Parathyroid adenoma (tissue), 2 donors: Measurements from ENCODE around the gene ITFG2.

Experiments used
- H2AFZ ChIP-seq: fragments of 300-600 bp; sonication (generic); one replicate; pipeline ENCODE4 v1.7.0; 2017; ENCODE audit warnings: antibody characterized with exemption, mild to moderate bottlenecking
- H3K27ac ChIP-seq: fragments of 300-600 bp; sonication (generic); one replicate; pipeline ENCODE4 v1.7.0; 2017
- H3K27me3 ChIP-seq: fragments of 300-600 bp; sonication (generic); one replicate; pipeline ENCODE4 v1.7.0; 2017; ENCODE audit warnings: low read length; ENCODE audit not compliant: control insufficient read depth, insufficient read depth
- H3K36me3 ChIP-seq: fragments of 300-600 bp; sonication (generic); one replicate; pipeline ENCODE4 v1.7.0; 2017; ENCODE audit warnings: low read length; ENCODE audit not compliant: control insufficient read depth, insufficient read depth
- H3K4me1 ChIP-seq: fragments of 300-600 bp; sonication (generic); one replicate; pipeline ENCODE4 v1.7.0; 2017; ENCODE audit warnings: control low read depth
- H3K4me2 ChIP-seq: fragments of 300-600 bp; sonication (generic); one replicate; pipeline ENCODE4 v1.7.0; 2017; ENCODE audit warnings: low read length
- H3K4me3 ChIP-seq: fragments of 300-600 bp; sonication (generic); one replicate; pipeline ENCODE4 v1.7.0; 2017; ENCODE audit warnings: low read depth, low read length
- H3K79me2 ChIP-seq: fragments of 300-600 bp; sonication (generic); one replicate; pipeline ENCODE4 v1.7.0; 2017; ENCODE audit warnings: control low read depth
- H3K9ac ChIP-seq: fragments of 300-600 bp; sonication (generic); one replicate; pipeline ENCODE4 v1.7.0; 2017; ENCODE audit warnings: mild to moderate bottlenecking
- H3K9me3 ChIP-seq: fragments of 300-600 bp; sonication (generic); one replicate; pipeline ENCODE4 v1.7.0; 2017; ENCODE audit warnings: low read length; ENCODE audit not compliant: control insufficient read depth
- TF ChIP-seq, protein P1 (sequence below): fragments of 300-600 bp; sonication (generic); IDR thresholded peaks from one replicate; pipeline ENCODE4 v1.7.0; 2017; ENCODE audit warnings: antibody characterized with exemption, mild to moderate bottlenecking
- donor health status: primary hyperparathyroidism.

ITFG2 gene

DNA sequence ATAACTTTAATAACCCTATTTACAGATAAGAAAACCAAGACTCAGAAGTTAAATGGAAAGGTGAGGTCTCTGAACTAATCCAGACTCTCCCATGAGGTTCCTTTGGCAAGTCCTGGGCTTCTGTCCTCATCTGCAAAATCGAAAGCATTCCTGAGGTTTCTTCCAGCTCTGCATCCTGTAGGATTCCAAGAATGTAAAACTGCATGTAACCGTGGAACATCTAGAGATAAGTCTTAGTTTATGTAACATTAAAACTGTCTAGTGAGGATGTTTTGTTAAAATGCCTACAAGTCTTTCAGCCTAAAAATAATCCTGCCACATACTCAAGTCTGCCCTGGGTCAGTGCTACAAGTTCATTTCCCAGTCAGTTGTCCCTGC lies 7.3 kb upstream of the ITFG2 start:
- Histone ChIP-seq H3K4me1 (peaks cover 10% of the 10 kb centered on the region), H3K79me2 (no peaks in the 10 kb centered on the region), H3K27ac (no peak overlapping the region), H3K27me3 (no peaks in the 10 kb centered on the region), H2AFZ (no peak overlapping the region), H3K4me3 (no peak overlapping the region), H3K4me2 (no peak overlapping the region), H3K36me3 (no peaks in the 10 kb centered on the region), H3K9me3 (no peaks in the 10 kb centered on the region), H3K9ac (no peak overlapping the region)
- TF ChIP-seq, protein P1, sequence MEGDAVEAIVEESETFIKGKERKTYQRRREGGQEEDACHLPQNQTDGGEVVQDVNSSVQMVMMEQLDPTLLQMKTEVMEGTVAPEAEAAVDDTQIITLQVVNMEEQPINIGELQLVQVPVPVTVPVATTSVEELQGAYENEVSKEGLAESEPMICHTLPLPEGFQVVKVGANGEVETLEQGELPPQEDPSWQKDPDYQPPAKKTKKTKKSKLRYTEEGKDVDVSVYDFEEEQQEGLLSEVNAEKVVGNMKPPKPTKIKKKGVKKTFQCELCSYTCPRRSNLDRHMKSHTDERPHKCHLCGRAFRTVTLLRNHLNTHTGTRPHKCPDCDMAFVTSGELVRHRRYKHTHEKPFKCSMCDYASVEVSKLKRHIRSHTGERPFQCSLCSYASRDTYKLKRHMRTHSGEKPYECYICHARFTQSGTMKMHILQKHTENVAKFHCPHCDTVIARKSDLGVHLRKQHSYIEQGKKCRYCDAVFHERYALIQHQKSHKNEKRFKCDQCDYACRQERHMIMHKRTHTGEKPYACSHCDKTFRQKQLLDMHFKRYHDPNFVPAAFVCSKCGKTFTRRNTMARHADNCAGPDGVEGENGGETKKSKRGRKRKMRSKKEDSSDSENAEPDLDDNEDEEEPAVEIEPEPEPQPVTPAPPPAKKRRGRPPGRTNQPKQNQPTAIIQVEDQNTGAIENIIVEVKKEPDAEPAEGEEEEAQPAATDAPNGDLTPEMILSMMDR: no peak

DNA sequence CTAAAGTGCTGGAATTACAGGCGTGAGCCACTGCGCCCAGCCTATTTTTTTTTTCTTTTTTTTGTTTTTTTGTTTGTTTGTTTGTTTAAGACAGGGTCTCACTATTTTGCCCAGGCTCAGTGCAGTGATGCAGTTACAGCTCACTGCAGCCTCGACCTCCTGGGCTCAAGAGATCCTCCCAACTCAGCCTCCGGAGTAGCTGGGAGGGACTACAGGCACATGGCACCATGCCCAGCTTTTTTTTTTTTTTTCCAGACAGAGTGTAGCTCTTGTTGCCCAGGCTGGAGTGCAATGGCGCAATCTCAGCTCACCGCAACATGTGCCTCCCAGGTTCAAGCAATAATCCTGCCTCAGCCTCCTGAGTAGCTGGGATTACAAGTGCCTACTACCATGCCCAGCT lies 5.8 kb upstream of the ITFG2 start:
- TF ChIP-seq, protein P1: no peak
- H3K27ac ChIP-seq: no peak overlapping the region
- H3K4me2 ChIP-seq: no peak overlapping the region
- no peaks in the 10 kb centered on the region for H3K36me3 ChIP-seq
- no peak overlapping the region for H3K9ac ChIP-seq
- H2AFZ ChIP-seq: no peak overlapping the region
- no peaks in the 10 kb centered on the region for H3K27me3 ChIP-seq
- peaks cover 10% of the 10 kb centered on the region for H3K4me1 ChIP-seq
- H3K9me3 ChIP-seq: no peaks in the 10 kb centered on the region
- H3K79me2 ChIP-seq: no peaks in the 10 kb centered on the region
- no peak overlapping the region for H3K4me3 ChIP-seq

DNA sequence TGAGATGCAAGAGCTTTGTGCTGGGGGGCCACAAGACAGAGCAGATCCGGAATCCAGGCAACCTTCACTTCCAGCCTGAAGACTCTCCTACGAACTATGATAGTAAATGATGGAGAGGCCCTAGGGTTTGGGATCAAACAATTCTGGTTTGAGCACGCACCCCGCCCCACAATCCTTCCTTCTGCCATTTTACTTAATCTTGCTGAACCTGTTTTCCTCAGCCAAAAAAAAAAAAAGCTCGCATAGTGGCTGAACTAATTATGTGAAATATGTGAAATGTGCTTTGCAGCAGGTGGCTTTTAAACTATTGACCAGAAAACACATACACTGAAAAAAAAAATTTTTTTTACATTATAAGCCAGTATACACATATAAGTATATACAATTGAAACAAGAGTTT lies 667 bp upstream of the ITFG2 start:
- no peak overlapping the region for H3K9ac ChIP-seq
- no peaks in the 10 kb centered on the region for H3K9me3 ChIP-seq
- no peaks in the 10 kb centered on the region for H3K4me1 ChIP-seq
- H3K36me3 ChIP-seq: no peaks in the 10 kb centered on the region
- TF ChIP-seq, protein P1: no peak
- no peaks in the 10 kb centered on the region for H3K27me3 ChIP-seq
- H3K79me2 ChIP-seq: peaks cover 12% of the 10 kb centered on the region
- peak overlapping the region; percentile 95 for H3K27ac ChIP-seq
- peak overlapping the region; percentile 95 for H2AFZ ChIP-seq
- peak overlapping the region; percentile 77 for H3K4me2 ChIP-seq
- peak overlapping the region; percentile 98 for H3K4me3 ChIP-seq

DNA sequence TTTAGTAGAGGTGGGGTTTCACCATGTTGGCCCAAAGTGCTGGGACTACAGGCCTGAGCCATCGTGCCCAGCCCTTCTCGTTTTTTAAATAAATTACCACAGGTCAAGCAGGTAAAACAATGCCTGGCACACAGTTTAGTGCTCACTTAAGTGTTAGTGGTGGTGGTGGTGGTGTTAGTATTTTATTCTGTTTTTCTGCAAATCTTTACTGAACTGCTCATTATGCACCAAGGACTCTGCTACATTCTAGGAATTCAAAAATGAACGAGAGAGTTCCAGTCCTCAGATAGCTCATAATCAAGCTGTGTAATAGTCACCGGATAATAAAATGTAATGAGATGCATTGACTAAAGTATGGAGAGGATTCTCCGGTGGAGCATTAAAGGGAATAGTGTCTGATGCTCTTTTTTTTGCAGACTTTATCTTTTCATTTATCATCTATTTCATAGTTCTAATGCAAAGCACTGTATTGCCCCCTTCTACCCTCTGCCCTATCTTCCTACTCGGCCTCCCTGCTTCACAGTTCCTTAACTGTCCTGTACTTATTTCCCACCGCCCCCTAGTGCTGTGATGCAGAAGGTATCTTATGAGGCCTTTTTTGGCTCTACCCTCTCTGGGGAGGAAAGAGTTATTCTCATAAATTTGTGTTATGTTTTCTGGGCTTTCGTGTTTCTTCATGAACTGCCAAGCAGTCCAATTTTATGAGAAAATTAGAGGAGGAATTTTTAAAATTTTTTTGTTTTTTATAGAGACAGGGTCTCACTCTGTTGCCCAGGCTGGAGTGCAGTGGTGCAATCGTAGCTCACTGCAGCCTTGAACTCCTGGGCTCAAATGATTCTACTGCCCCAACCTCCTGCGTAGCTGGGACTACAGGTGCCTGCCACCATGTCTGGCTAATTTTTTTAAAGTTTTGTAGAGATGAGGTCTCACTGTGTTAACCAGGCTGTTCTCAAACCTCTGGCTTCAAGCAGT lies 1.0 kb downstream of the ITFG2 start:
- H3K27ac ChIP-seq: peak overlapping the region; percentile 95
- peak overlapping the region; percentile 77 for H3K4me2 ChIP-seq
- no peaks in the 10 kb centered on the region for H3K27me3 ChIP-seq
- no peaks in the 10 kb centered on the region for H3K4me1 ChIP-seq
- peak overlapping the region; percentile 95 for H2AFZ ChIP-seq
- H3K4me3 ChIP-seq: peak overlapping the region; percentile 98
- H3K9ac ChIP-seq: peak overlapping the region; percentile 75
- H3K79me2 ChIP-seq: peaks cover 24% of the 10 kb centered on the region
- H3K36me3 ChIP-seq: no peaks in the 10 kb centered on the region
- TF ChIP-seq, protein P1: peak; percentile 68
- H3K9me3 ChIP-seq: no peaks in the 10 kb centered on the region

DNA sequence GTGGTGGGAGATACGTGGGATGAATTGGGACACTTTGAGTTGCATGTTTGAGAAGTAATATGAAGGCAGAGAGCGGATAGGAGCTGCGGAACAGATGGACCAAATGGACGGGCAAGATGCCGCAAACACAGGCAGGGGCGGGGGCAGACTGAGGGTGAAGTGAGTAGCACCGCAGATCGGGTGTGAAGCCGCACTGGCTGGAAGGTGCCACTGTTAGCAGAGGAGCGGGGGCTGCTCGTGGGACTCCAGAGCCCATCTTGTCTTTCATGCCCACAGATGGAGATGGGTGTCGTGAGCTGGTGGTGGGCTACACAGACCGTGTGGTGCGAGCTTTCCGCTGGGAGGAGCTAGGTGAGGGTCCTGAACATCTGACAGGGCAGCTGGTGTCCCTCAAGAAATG lies 7.3 kb downstream of the ITFG2 start:
- TF ChIP-seq, protein P1: no peak
- Histone ChIP-seq H3K79me2 (peaks cover 24% of the 10 kb centered on the region), H3K9ac (no peak overlapping the region)

More for the DNA sequence above, 7.3 kb downstream of the ITFG2 start:
- H2AFZ ChIP-seq: no peak overlapping the region
- H3K36me3 ChIP-seq: no peaks in the 10 kb centered on the region
- no peaks in the 10 kb centered on the region for H3K27me3 ChIP-seq
- no peak overlapping the region for H3K4me2 ChIP-seq
- H3K4me3 ChIP-seq: no peak overlapping the region
- H3K4me1 ChIP-seq: no peaks in the 10 kb centered on the region
- no peaks in the 10 kb centered on the region for H3K9me3 ChIP-seq
- H3K27ac ChIP-seq: no peak overlapping the region
